Stomach (tissue), 4 donors: ENCODE results near the gene EXOC2.

Experiments
- CTCF ChIP-seq, 7 experiments: fragments of 450-650 bp in 4 of 7; fragments of 200-600 bp in 3 of 7; sonication (generic) in 3 of 7; IDR thresholded peaks; one replicate each; pipeline ENCODE4 v1.5.1; 2016 to 2019; ENCODE audit warnings: antibody characterized with exemption in 7 of 7, control low read depth in 2 of 7, mild to moderate bottlenecking in 1 of 7
- POLR2A ChIP-seq, 4 donors: fragments of 450-650 bp; IDR thresholded peaks; one replicate each; pipeline ENCODE4 v1.6.1; 2016; ENCODE audit warnings: antibody characterized with exemption in 4 of 4, control low read depth in 2 of 4, mild to moderate bottlenecking in 1 of 4, moderate library complexity in 1 of 4
- POLR2AphosphoS5 ChIP-seq, 3 donors: sonication (generic); formaldehyde crosslinking; IDR thresholded peaks; one replicate each; pipeline ENCODE4 v1.6.1; 2016; ENCODE audit warnings: antibody characterized with exemption in 3 of 3

GRCh38 chr6:626236-626635, 66.7 kb downstream of the EXOC2 start:
- TF ChIP-seq POLR2A (IDR thresholded peaks at IDR 0.05), result no peak
- no peak for TF ChIP-seq CTCF (IDR thresholded peaks at IDR 0.05)
- no peak for TF ChIP-seq POLR2AphosphoS5 (IDR thresholded peaks at IDR 0.05)
